K562 (cell line): ENCODE data around the gene SUN5. TPM values are rescaled to one million over a fixed set of nuclear protein-coding genes. Genes with fewer than 3 reads are reported as not detected.

Source experiments
- ATAC-seq: fragments of 200-7000 bp; cut with Tn5 transposase; 3 replicates; pipeline ENCODE4 v1.9.1; 2020; ENCODE audit warnings: moderate library complexity
- BruUV-seq: library from RNA; stranded (reverse); fragments of 400-500 nt; replicated peaks from 2 replicates; lab custom pipeline; 2021; lab: Mats Ljungman, UMichigan
- CTCF ChIA-PET: fragments of 300-600 bp; formaldehyde crosslinking; extraction: SDS; loops from one replicate; lab custom pipeline; 2021; ENCODE audit warnings: low intra/inter-chr PET ratio; lab: Yijun Ruan, JAX
- POLR2A ChIA-PET: fragments of 300-600, 350-650 bp; sonication (Branson Sonifier 250); formaldehyde crosslinking; extraction: SDS; loops from one replicate; lab custom pipeline; 2021; ENCODE audit warnings: antibody characterized with exemption, inconsistent platforms; lab: Yijun Ruan, JAX
- DNase-seq, 4 experiments: peaks; one replicate each; pipeline versions ENCODE4 v3.0.0 to v3.0.0-alpha.2; 2011 to 2018; ENCODE audit warnings: low spot score in 3 of 4, mixed read lengths in 3 of 4; ENCODE audit errors: extremely low read depth in 1 of 4
- FAIRE-seq: peaks from 2 replicates; lab custom pipeline; 2011; peaks lifted over from hg19 to GRCh38; lab: Jason Lieb, UNC
- H2AFZ ChIP-seq: 2 replicates; pipeline ENCODE4 v1.6.0; 2011; ENCODE audit warnings: low read depth, low read length, control low read depth, inconsistent platforms
- H3K27ac ChIP-seq: fragments of 200-600 bp; 3 replicates; pipeline ENCODE4 v1.8.0; 2011; ENCODE audit warnings: low read depth, mild to moderate bottlenecking, control low read depth, inconsistent platforms, low read length, moderate library complexity, mixed read lengths; ENCODE audit errors: extremely low read depth
- H3K27me3 ChIP-seq, 2 experiments: fragments of 300-600 bp in 1 of 2; 2 replicates in 1 of 2; 3 replicates in 1 of 2; pipeline versions ENCODE4 v1.6.0 to v1.8.0; 2011; ENCODE audit warnings: inconsistent platforms in 2 of 2, low read length in 2 of 2, mild to moderate bottlenecking in 1 of 2, mixed read lengths in 1 of 2, moderate library complexity in 1 of 2; ENCODE audit not compliant: control insufficient read depth in 2 of 2, insufficient read depth in 2 of 2
- H3K36me3 ChIP-seq: fragments of 300-600 bp; 3 replicates; pipeline ENCODE4 v1.8.0; 2011; ENCODE audit warnings: mild to moderate bottlenecking, low read length, inconsistent platforms; ENCODE audit not compliant: control insufficient read depth, insufficient read depth
- H3K4me1 ChIP-seq, 2 experiments: fragments of 200-600 bp in 1 of 2; replicated peaks in 1 of 2; 2 replicates in 1 of 2; 3 replicates in 1 of 2; pipeline versions ENCODE4 v1.5.1 to v1.8.0; 2011; ENCODE audit warnings: inconsistent platforms in 2 of 2, low read length in 2 of 2, mild to moderate bottlenecking in 1 of 2, mixed read lengths in 1 of 2, moderate library complexity in 1 of 2; ENCODE audit not compliant: control insufficient read depth in 2 of 2, insufficient read depth in 2 of 2
- H3K4me2 ChIP-seq: 2 replicates; pipeline ENCODE4 v1.6.1; 2011; ENCODE audit warnings: low read length, control low read depth, inconsistent platforms, mixed read lengths; ENCODE audit not compliant: insufficient read depth
- H3K4me3 ChIP-seq: fragments of 200-600 bp; sonication (generic), shearing (Covaris generic); 2 replicates; pipeline ENCODE4 v1.5.1; 2016; ENCODE audit warnings: control low read depth, inconsistent platforms
- H3K79me2 ChIP-seq: fragments of 200-600 bp; 3 replicates; pipeline ENCODE4 v1.8.0; 2011; ENCODE audit warnings: low read length, inconsistent platforms; ENCODE audit not compliant: control insufficient read depth, insufficient read depth
- H3K9ac ChIP-seq, 2 experiments: 2 replicates each; pipeline versions ENCODE4 v1.6.0 to v1.6.1; 2011; ENCODE audit warnings: low read depth in 2 of 2, low read length in 2 of 2, control low read depth in 1 of 2, inconsistent platforms in 1 of 2, mild to moderate bottlenecking in 1 of 2, mixed read lengths in 1 of 2; ENCODE audit not compliant: insufficient read depth in 1 of 2
- H3K9me1 ChIP-seq: one replicate; pipeline ENCODE4 v1.6.0; 2011; ENCODE audit warnings: inconsistent platforms, mild to moderate bottlenecking, low read length, moderate library complexity; ENCODE audit not compliant: control insufficient read depth, insufficient read depth
- H3K9me3 ChIP-seq: replicated peaks from 2 replicates; pipeline ENCODE4 v1.5.1; 2011; ENCODE audit warnings: low read depth, low read length, inconsistent platforms; ENCODE audit not compliant: control insufficient read depth, insufficient read depth
- H4K20me1 ChIP-seq: replicated peaks from 2 replicates; pipeline ENCODE4 v1.6.1; 2011; ENCODE audit warnings: low read length, inconsistent platforms, mixed read lengths; ENCODE audit not compliant: control insufficient read depth, insufficient read depth
- CBX1 ChIP-seq: sonication (generic); IDR thresholded peaks from 2 replicates; pipeline ENCODE4 v1.6.1; 2016; ENCODE audit warnings: antibody characterized with exemption, low read depth, mild to moderate bottlenecking
- CBX2 ChIP-seq: fragments of 200-600 bp; sonication (generic); IDR thresholded peaks from one replicate; pipeline ENCODE4 v1.6.1; 2012; ENCODE audit warnings: mild to moderate bottlenecking, low read length, inconsistent platforms; ENCODE audit not compliant: insufficient read depth, poor library complexity, severe bottlenecking
- CBX5 ChIP-seq: IDR thresholded peaks from 2 replicates; pipeline ENCODE4 v1.6.1; 2014; ENCODE audit warnings: low read depth, borderline replicate concordance
- FOXK2 ChIP-seq, 2 experiments: fragments of 450-650 bp; IDR thresholded peaks in 1 of 2; conservative IDR thresholded peaks in 1 of 2; 2 replicates each; pipeline ENCODE4 v1.6.1; 2016; ENCODE audit warnings: low read depth in 2 of 2, mild to moderate bottlenecking in 1 of 2
- GTF2F1 ChIP-seq: IDR thresholded peaks from 2 replicates; pipeline ENCODE4 v1.6.1; 2011; ENCODE audit warnings: low read depth, low read length, improper control_type of control experiment
- HNRNPLL ChIP-seq: fragments of 200-400 bp; formaldehyde crosslinking; IDR thresholded peaks from 2 replicates; pipeline ENCODE4 v1.6.1; 2017; ENCODE audit warnings: low read length, low read depth, mild to moderate bottlenecking; ENCODE audit not compliant: poor library complexity, severe bottlenecking
- IRF2 ChIP-seq: sonication (generic); formaldehyde crosslinking; IDR thresholded peaks from 2 replicates; pipeline ENCODE4 v1.8.1; 2022; ENCODE audit warnings: mild to moderate bottlenecking, missing genetic modification reagents
- LEF1 ChIP-seq: fragments of 450-650 bp; IDR thresholded peaks from 2 replicates; pipeline ENCODE4 v1.6.1; 2016; ENCODE audit warnings: mild to moderate bottlenecking
- NUFIP1 ChIP-seq: fragments of 450-650 bp; IDR thresholded peaks from 2 replicates; pipeline ENCODE4 v1.6.1; 2018; ENCODE audit not compliant: partially characterized antibody
- SIN3A ChIP-seq, 2 experiments: fragments of 150-350 bp in 1 of 2; IDR thresholded peaks; 2 replicates each; pipeline ENCODE4 v1.6.1; 2011 to 2016; ENCODE audit warnings: borderline replicate concordance in 2 of 2, low read depth in 2 of 2, low read length in 2 of 2, mild to moderate bottlenecking in 2 of 2, moderate library complexity in 2 of 2; ENCODE audit not compliant: control insufficient read depth in 1 of 2
- ZNF431 ChIP-seq: sonication (generic); formaldehyde crosslinking; IDR thresholded peaks from 2 replicates; pipeline ENCODE4 v1.8.0; 2022; ENCODE audit warnings: mild to moderate bottlenecking, missing genetic modification reagents
- ZNF695 ChIP-seq: fragments of 450-650 bp; formaldehyde crosslinking; IDR thresholded peaks from 2 replicates; pipeline ENCODE4 v1.4.0; 2020; ENCODE audit warnings: mild to moderate bottlenecking, moderate library complexity
- ZNF707 ChIP-seq: fragments of 250-450 bp; sonication (Bioruptor Pico); conservative IDR thresholded peaks from 2 replicates; pipeline ENCODE4 v1.8.0; 2022; ENCODE audit warnings: inconsistent platforms, mild to moderate bottlenecking, moderate library complexity
- WGBS: fragments of 100-300 bp; shearing (Covaris generic); methylation state at CpG from one replicate; pipeline ENCODE4 v1.1.6; 2016; ENCODE audit warnings: low coverage, mixed read lengths; ENCODE audit not compliant: insufficient coverage; ENCODE audit errors: missing lambda C conversion rate; 5-methylcytosine and 5-hydroxymethylcytosine counted together
- in situ Hi-C: fragments of 300-500 bp; cut with MboI; formaldehyde crosslinking; loops from 4 replicates; pipeline ENCODE4 v1.15.0; 2018; ENCODE audit warnings: inconsistent platforms, mixed read lengths
- intact Hi-C: fragments of 100-400 bp; cut with micrococcal nuclease; formaldehyde crosslinking; loops from 2 replicates; pipeline ENCODE4 v1.14.2; 2022
- polyA plus RNA-seq, 8 experiments: library from polyadenylated mRNA; depleted of rRNA in 4 of 8; stranded (reverse) in 5 of 8; unstranded in 3 of 8; fragments of >200 nt; fragmentation: Nextera tagmentation in 2 of 8; fragmentation: Illumina TruSeq in 1 of 8; extraction: Ambion mirVana in 2 of 8; extraction: Trizol in 1 of 8; gene quantifications; 2 replicates each; pipeline versions ENCODE4 v1.2.1 to v1.2.3, GENCODE V29; 2011 to 2014; ENCODE audit warnings: inconsistent platforms in 1 of 8, missing spikeins in 1 of 8
- total RNA-seq, 7 experiments: library from RNA; depleted of rRNA in 6 of 7; stranded (reverse); fragments of >200 nt in 6 of 7; fragmentation: Illumina TruSeq in 2 of 7; extraction: Trizol in 2 of 7; gene quantifications; 2 replicates each; pipeline versions ENCODE4 v1.2.1 to v1.2.3, GENCODE V29; 2011 to 2021; ENCODE audit warnings: low replicate concordance in 1 of 7
- TF ChIP-seq, protein P1 (sequence below): fragments of 450-650 bp; formaldehyde crosslinking; IDR thresholded peaks from 2 replicates; pipeline ENCODE4 v1.4.0; 2020; ENCODE audit warnings: mild to moderate bottlenecking, moderate library complexity
- TF ChIP-seq, protein P2 (sequence below): fragments of 450-650 bp; IDR thresholded peaks from 2 replicates; pipeline ENCODE4 v1.6.1; 2018; ENCODE audit not compliant: partially characterized antibody
- TF ChIP-seq, protein P3 (sequence below): fragments of 450-650 bp; IDR thresholded peaks from 2 replicates; pipeline ENCODE4 v1.6.1; 2016; ENCODE audit warnings: mild to moderate bottlenecking

SUN5 gene
- total and polyA plus RNA-seq, 9 of the 15 experiments (the other 6 are each of a cell fraction or from before 2014, with no cell fraction given), result not detected

GRCh38 chr20:32970973-32971300, 33.3 kb downstream of the SUN5 start:
- Histone ChIP-seq H3K9me3 (no peaks in the 10 kb centered on the region), H3K9me1 (no peaks in the 10 kb centered on the region), H3K4me2 (no peak overlapping the region), H3K27ac (no peak overlapping the region), H3K27me3 (peaks cover 22 to 63% of the 10 kb centered on the region in 2 experiments), H3K9ac (no peak overlapping the region; a peak in 1 of 4 replicates), H4K20me1 (no peaks in the 10 kb centered on the region; the same call in 1 of the 2 replicates), H3K4me3 (no peak overlapping the region), H3K79me2 (no peaks in the 10 kb centered on the region), H3K36me3 (no peaks in the 10 kb centered on the region), H2AFZ (no peak overlapping the region), H3K4me1 (peaks cover 5 to 8% of the 10 kb centered on the region in 2 experiments; a peak in 3 of 5 replicates)
- TF ChIP-seq FOXK2 (conservative IDR thresholded peaks at IDR 0.05 in 1 of 2, IDR thresholded peaks at IDR 0.05 in 1 of 2; ENCODE audit: low read depth in 2 of 2), result no peak
- no peak for TF ChIP-seq CBX1
- TF ChIP-seq HNRNPLL, result no peak
- TF ChIP-seq ZNF431 (CRISPR knock-in tag), result no peak
- TF ChIP-seq LEF1, result no peak
- no peak for TF ChIP-seq CBX5
- TF ChIP-seq, protein P1, sequence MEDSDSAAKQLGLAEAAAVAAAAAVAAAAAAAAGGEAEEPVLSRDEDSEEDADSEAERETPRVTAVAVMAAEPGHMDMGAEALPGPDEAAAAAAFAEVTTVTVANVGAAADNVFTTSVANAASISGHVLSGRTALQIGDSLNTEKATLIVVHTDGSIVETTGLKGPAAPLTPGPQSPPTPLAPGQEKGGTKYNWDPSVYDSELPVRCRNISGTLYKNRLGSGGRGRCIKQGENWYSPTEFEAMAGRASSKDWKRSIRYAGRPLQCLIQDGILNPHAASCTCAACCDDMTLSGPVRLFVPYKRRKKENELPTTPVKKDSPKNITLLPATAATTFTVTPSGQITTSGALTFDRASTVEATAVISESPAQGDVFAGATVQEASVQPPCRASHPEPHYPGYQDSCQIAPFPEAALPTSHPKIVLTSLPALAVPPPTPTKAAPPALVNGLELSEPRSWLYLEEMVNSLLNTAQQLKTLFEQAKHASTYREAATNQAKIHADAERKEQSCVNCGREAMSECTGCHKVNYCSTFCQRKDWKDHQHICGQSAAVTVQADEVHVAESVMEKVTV, result no peak
- TF ChIP-seq GTF2F1, result no peak
- TF ChIP-seq SIN3A (IDR thresholded peaks at IDR 0.05; ENCODE audit: borderline replicate concordance in 2 of 2, control insufficient read depth in 1 of 2, low read depth in 2 of 2, low read length in 2 of 2), result no peak
- TF ChIP-seq, protein P2, sequence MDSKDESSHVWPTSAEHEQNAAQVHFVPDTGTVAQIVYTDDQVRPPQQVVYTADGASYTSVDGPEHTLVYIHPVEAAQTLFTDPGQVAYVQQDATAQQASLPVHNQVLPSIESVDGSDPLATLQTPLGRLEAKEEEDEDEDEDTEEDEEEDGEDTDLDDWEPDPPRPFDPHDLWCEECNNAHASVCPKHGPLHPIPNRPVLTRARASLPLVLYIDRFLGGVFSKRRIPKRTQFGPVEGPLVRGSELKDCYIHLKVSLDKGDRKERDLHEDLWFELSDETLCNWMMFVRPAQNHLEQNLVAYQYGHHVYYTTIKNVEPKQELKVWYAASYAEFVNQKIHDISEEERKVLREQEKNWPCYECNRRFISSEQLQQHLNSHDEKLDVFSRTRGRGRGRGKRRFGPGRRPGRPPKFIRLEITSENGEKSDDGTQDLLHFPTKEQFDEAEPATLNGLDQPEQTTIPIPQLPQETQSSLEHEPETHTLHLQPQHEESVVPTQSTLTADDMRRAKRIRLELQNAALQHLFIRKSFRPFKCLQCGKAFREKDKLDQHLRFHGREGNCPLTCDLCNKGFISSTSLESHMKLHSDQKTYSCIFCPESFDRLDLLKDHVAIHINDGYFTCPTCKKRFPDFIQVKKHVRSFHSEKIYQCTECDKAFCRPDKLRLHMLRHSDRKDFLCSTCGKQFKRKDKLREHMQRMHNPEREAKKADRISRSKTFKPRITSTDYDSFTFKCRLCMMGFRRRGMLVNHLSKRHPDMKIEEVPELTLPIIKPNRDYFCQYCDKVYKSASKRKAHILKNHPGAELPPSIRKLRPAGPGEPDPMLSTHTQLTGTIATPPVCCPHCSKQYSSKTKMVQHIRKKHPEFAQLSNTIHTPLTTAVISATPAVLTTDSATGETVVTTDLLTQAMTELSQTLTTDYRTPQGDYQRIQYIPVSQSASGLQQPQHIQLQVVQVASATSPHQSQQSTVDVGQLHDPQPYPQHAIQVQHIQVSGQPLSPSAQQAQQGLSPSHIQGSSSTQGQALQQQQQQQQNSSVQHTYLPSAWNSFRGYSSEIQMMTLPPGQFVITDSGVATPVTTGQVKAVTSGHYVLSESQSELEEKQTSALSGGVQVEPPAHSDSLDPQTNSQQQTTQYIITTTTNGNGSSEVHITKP, result no peak
- no peak for TF ChIP-seq CBX2
- TF ChIP-seq, protein P3, sequence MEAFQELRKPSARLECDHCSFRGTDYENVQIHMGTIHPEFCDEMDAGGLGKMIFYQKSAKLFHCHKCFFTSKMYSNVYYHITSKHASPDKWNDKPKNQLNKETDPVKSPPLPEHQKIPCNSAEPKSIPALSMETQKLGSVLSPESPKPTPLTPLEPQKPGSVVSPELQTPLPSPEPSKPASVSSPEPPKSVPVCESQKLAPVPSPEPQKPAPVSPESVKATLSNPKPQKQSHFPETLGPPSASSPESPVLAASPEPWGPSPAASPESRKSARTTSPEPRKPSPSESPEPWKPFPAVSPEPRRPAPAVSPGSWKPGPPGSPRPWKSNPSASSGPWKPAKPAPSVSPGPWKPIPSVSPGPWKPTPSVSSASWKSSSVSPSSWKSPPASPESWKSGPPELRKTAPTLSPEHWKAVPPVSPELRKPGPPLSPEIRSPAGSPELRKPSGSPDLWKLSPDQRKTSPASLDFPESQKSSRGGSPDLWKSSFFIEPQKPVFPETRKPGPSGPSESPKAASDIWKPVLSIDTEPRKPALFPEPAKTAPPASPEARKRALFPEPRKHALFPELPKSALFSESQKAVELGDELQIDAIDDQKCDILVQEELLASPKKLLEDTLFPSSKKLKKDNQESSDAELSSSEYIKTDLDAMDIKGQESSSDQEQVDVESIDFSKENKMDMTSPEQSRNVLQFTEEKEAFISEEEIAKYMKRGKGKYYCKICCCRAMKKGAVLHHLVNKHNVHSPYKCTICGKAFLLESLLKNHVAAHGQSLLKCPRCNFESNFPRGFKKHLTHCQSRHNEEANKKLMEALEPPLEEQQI, result no peak
- no peak for TF ChIP-seq ZNF707 (CRISPR knock-in tag)
- no peak for TF ChIP-seq IRF2
- no peak for TF ChIP-seq NUFIP1
- no peak for TF ChIP-seq ZNF695 (CRISPR knock-in tag)
- POLR2A ChIA-PET, result interaction anchor here (0.6 to 1.1 kb wide), 2 partner anchors 11 to 75 kb away, joined by 3 read pairs; no protein-coding TSS in a partner anchor
- no TSS peak for BruUV-seq
- ATAC-seq, result no peak
- in situ Hi-C loops, result no loop called here
- intact Hi-C loops, result no loop called here
- 46% methylated on average over 2 of the region's 2 CpGs for WGBS
- CTCF ChIA-PET, result no interaction called here
- FAIRE-seq, result no peak
- DNase-seq, result no peak
